Measurements from ENCODE around the gene KCND3.

KCND3 gene

DNA sequence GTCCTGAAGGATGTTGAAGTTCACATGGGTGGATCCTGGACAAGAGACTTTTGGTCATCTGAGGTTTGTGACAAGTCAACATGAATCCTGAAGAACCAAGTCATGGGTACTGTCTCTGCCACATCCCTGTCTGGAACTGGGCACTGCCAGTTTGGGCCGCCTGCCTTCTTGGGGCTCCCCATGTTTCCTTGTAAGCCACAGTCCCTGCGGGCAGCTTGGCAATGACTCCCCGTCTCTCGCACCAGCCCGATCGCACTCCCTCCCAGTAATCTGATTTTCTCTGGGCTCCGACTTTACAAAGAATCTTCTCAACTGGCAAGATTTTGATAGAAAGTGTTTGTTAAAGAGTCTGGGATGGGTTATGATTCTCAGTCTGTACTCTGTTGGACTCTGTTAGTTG, 153.4 kb downstream of the KCND3 start:
- DNase-seq, result no peak

DNA sequence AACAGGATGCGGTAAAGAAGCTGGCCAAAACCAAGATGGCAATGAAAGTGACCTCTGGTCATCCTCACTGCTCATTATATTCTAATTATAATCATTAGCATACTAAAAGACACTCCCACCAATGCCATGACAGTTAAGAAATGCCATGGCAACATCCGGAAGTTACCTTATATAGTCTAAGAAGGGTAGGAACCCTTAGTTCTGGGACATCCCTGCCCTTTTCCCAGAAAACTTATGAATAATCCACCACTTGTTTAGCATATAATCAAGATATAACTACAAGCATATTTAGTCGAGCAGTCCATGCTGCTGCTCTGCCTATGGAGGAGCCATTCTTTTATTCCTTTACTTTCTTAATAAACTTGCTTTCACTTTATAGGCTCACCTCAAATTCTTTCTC, 154.0 kb downstream of the KCND3 start:
- no peak for DNase-seq

DNA sequence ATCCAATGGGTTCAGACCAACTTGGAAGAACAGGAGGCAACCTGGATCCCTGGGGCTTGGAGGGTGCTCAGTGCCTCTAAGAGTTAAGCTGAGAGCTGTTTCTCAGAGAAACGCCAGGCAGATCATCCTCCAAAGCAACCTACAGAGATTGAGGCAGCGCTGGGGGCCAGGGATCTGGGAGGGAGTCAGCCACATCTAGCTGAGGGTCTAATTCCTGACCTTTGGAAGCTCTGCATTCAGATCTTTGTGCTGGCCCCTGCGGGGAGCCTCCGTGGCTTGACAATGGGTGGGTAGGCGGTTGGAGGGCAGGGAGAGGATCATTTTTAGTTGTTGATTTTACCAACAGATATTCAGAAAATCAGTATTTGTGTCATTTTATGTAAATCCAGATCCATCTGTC, 154.5 kb downstream of the KCND3 start:
- no peak for DNase-seq

DNA sequence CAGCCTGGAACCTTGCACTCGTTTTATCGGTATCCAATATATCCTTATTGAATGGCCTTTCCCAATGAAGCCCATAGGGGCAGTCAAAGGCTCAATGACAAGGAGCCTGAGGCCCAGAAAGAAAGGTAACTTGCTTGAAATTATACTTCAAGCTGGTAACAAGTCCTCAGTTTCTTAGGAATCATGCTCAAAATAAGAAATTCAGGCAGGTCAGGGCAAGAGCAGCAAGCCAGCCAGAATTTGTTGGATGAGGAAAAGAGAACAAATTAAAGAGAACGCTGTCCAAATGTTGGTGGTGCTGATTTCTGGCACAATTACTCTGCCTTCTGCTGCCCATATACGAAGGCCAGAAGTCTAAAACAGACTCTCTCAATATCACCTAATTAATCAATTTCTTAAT, 156.1 kb downstream of the KCND3 start:
- no peak for DNase-seq

DNA sequence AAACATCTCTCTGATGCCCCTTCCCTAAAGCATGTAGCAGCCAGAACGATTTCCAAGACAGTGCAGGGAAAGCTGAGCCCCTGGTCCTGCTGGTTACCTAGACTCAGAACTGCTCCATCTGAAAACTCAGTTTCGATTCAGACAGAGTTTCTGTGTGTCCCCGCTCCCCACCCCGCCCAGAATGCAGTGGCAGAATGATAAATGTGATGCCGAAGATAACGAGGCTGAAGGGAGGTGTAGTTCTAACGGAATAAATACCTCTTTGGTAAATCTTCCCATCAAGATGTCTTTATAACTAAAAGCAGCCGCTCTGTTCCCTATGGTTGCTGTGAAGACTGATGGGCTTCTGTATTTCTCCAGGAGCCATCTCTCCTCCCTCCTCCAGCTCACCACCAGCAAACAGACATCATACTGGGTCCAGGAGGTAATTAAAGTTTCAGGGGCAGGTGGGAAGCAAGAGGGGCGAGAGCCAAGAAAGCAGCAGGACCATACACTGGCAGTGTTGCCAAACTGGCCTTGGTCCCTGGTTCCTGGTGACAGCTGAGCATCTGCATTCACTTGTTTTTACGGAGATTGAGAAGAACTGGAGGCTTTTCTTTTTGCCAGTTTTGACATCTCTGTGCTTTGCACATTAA, 156.8 kb downstream of the KCND3 start:
- DNase-seq, result no peak

DNA sequence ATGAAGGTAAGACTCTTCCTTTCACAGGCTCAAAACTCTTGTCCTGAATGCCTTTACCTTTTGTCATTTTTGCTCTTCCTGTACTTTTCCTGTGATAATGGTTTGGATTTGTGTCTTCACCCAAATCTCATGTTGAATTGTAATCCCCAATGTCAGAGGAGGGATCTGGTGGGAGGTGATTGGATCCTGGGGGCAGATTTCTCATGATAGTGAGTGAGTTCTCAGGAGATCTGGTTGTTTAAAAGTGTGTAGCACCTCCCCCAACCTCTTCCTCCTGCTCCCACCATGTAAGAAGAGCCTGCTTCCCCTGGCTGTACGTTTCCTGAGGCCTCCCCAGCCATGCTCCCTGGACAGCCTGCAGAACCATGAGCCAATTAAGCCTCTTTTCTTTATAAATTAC, 158.3 kb downstream of the KCND3 start:
- no peak for DNase-seq

DNA sequence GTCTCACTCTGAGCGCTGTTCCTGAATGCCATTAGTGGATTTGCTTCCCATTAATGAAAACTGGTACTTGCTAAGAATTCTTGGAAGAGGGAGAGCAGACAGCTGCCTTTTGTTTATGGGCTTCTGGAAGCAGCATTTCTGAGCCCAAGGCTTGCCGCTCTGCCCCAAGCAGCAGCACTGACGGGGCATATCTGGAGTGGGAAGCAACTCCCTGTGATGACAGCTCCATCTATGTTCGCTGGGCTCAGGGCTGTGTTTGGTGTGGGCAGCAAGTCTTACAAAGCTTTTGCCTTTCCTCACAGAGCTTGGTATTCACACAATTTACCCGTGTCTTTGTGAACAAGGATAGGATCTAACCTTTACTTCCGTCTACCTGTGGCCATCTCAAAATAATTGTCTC, 161.5 kb downstream of the KCND3 start:
- no peak for DNase-seq

DNA sequence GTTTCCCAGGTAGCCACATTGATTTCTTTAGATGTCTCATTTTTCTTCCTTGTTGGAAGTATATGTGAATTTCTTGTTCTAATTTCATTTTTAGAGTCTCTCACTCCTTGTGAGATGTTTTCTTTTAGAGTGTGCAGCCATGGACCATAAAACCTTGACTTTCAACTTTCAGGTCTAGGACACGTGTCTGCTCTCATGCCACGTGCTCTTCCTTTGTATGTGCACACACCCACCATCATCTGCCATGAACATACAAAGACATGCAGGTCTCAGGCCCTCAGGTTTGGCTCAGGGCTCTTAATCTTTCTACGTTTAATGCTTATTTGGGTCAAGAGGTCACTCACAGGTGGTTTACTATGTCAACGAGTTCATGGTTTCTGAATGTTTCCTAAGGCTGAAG, 163.2 kb downstream of the KCND3 start:
- DNase-seq, result no peak

DNA sequence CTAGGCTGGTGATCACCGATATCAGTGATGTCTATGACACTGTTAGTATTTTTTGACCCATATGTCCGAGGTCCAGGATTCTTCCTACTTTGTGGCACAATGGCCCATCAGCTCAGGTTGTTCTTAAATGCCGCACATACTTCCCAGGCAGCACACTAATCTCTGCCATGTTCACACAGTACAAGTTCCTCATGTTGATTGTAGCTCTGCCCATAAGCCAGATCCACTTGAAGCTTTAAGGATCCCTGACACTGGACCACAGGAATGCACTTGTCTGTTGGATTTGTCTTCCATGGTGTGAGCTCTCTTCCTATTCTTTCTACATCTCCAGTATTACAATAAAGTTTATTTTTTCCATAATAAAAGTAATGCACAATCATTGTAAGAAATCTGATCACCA, 164.3 kb downstream of the KCND3 start:
- no peak for DNase-seq

DNA sequence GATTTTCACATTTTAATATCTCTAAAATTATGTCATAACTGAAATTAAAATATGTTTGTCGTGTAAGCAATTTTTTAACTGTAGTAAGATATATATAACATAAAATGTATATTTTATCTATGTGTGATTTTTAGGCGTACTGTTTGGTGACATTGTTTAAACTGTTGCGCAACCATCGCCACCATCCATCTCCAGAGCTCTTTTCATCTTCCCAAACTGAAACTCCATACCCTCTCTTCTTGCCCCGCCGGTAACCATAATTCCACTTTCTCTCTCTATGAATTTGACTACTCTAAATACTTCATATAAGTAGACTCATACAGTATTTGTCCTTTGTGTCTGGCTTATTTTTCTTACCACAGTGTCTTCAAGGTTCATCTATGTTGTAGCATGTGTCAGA, 167.3 kb downstream of the KCND3 start:
- no peak for DNase-seq

DNA sequence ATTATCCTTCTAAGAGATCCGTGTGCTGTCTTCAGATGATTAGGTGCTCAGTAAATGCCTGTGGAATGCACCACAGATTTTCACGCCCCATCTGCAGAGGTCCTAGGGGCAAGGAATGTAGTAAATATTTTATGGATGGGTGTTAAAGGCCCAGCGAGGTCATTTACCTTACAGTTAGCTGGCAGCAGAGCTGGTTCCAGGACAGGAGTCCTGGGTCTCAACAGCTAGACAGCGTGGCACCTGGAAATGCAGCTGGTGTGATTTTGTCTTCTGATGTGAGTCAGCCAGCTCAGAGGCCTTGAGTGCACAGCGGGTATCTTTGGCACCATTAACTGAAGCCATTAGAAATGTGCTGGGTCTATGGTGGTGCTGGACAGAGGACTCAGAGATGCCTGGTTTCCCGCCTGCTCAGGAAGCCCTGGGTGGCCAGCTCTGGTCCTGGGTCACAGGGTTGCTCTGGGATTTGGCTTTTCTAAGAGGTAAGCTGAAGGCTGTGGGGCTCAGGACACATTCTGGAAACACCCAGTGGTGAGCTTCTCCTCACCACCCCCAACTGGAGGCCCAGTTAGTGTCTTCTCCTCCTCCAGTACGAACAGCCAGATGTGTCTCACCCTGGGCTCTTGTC, 168.2 kb downstream of the KCND3 start:
- DNase-seq, result no peak

DNA sequence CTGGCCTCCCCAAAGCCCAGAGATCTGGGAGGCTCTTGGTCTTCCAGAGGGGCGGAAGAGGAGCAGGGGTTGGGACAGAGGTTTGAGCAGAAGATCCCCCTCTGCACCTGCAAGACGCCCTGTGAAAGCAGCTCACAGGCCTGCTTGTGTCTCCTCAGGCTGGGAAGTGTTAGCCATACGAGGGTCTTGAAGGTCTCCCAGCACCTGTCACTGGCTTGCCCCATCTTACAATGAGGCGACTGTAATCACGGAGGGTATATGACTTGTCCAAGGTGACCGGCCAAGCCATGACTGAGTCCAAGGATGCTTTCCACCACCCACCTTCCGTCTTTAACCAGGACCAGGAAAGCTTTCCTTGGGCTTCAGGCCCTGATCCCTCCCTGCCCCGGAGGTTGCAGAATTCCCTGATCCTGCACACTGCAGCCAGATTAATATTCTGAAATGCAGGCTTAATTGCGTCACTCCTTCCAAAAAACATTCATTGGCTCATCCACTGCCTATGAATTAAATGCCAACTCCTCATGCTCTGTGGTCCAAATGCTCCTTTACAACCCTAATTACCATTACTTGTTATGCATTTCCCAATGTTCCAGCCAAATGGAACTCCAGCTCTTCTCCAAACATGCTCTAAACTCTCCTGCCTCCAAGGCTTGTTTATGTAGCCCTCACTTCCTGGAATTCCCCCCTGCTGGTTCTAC, 169.8 kb downstream of the KCND3 start:
- no peak for DNase-seq

DNA sequence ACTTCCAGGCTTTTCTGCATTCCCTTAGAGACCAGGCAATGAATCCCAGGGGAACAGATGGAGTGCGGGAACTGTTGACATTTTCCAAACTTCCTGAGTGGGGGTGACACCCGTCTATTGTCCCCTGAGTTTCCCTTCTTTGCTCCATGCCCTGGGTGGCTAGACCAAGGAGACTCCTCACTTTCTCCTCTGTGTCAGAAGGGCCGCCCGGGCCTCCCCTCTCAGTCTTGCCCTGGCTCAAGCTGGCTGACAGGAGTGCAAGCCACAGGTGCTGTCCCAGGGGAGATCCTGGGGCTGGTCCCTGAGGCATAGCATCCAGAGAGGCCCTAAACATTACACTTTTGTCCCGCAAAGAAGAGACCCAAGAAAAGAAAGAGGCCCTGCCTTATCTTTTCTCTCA, 170.9 kb downstream of the KCND3 start:
- no peak for DNase-seq

DNA sequence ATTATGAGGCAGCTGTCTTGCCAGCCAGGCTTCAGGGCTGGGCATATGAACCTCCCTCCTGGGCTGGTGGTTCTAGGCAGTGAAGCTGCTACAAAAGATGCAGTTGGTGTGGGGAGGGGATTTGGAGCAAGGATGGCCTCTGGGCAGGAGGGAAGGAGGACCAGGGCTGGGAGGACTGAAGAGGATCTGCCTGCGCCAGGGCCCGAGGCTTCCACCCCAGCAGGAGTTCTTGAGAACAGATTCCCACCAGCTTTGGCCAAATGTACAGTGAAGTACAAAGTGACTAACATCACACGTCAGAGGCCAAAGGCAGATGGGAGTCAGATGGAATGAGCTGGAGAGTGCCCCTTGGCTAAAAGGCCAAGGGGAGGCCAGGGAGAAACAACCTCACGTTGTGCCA, 171.4 kb downstream of the KCND3 start:
- DNase-seq, result no peak

DNA sequence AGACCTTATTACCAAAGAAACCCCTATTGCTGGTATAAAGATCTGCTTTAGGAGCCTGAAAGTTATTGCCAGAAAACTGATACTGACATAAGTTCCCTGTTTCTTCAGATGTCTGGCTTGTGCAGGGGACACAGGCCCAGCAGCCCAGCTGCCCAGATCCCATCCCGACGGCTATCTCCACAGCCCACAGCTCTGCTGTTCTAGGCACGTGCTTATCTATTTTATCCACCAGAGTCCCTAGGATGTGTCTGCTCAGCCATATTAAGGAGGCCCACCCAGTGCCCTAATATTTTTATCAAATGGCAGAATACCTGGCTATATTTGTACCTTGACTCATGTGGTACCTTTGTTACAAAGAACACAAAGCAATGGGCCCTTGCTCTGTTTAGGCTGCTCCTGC, 174.8 kb downstream of the KCND3 start:
- DNase-seq, result no peak

DNA sequence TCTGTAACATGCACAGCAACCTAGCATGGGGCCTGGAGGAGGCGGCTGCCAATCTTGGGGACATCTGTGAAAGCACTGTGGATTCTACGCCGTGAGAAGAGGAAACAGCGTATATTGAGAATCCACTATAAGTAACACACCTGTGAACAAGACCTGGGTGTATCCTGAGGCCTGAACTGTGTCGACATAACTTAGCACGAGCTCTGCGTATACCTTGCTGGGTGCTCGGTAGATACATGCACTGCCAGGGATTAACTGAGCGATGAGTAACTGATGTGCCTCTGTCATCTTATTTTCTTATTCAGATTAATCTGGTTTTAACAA, 175.2 kb downstream of the KCND3 start:
- no peak for DNase-seq

DNA sequence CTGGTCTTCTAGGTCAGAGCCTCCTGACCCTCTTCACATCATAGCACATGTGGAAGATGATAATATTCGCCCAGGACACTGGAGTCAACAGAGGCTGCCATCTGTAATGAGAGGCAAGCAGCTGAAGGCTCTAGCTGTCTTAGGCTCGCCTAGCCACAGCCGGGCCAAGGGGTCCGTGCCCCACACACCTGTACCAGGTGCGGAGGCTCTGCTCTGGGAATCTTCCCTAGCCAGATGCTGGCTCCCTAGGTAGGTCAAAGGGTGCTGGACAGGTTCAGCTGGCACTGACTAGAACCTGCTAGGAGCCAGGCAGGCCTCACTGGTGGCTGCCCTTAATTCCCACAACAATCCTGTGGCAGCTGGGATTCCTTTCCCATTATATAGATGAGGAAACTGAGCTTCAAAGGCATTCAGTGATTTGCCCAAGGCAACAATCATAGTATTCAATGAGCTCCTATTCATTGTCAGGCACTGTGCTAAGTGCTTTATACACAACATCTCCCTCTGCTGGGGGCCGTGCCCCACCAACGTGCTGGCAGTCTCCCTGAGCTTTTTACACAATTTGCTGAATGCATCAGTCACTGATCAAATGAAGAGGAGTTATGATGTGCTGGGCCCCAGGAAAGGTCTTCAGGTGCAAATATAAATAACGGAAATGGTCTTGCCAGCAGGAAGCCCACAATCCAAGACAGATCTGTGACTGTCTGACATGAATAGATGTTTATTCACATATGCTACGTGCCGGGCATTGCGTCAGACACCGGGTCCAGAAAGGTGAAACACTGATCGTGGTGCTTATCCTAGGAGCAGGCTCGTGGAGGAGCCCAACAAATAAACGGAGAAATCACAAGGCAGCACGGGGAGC, 175.8 kb downstream of the KCND3 start:
- no peak for DNase-seq

DNA sequence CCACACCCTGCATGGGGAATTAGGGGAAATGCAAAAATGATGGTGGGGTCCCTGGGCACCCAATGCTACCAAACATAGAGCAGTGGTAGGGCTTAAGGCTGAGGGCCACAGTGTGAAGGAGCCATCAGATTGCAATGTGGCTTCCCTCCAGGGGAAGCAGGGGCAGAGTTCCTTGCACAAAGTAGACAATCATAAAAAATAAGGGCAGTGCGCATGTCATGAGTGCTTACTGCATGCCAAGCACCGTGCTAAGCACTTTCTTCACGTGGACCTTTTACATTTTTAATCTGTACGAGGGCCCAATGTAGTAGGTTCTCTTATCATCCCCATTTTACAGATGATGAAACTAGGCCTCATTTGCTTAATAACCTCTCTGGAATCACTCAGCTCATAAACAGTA, 177.2 kb downstream of the KCND3 start:
- DNase-seq, result no peak

DNA sequence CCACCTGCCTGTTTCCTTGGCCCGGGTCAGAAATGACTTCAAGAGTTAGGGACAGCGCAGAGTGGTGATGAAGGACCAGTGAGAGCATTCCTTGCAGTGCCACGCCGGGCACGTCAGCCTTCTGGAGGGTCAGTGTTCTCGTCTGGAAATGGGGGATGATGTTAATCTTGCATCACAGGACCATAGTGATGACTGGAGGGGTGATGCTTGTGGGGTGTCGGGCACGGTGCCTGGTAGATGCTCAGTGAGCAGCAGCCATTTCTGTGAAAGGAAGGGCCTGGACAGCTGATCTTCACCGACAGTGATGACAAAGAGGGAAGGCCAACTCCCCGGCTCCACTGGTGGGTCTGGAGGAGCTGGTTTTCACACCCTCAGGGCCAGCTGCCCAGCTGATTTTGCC, 177.6 kb downstream of the KCND3 start:
- DNase-seq, result no peak

DNA sequence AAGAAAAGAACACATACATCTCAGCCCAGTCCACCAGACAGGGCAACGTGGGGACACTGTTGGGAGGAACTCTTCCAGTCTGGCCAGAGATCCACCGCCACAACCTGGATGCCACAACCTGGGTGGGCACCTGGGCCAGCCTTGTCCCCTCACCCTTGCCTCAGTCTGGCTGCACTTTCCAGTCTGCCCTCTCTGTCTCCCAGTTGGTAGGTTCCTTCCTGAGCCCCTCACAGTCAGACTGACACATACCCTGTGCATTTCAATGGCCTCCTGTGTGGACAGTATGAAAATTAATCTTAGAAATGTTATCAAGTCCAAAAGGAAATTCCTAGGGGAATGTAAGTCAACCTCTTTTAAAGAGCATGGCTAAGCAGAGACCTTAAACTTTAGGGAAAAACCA, 184.2 kb downstream of the KCND3 start:
- DNase-seq, result no peak

DNA sequence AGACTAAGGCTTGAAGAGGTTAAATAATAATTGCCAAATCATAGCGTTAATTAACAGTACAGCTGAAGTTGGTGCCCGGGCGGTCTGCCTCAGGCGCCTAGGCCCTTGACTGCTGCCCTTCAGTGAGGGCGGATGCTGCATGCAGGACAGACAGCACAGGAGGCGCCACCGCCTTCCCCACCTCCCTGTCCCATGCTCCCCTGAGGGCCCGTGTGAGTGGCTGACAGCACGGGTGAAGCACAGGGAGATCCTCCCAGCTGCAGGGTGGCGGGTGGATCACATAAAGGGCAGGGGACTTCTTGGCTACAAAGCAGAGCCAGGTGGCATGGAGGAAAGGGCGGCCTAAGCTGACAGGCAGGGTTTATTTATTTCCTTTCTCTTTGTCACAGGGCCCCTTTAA, 184.7 kb downstream of the KCND3 start:
- DNase-seq, result no peak

DNA sequence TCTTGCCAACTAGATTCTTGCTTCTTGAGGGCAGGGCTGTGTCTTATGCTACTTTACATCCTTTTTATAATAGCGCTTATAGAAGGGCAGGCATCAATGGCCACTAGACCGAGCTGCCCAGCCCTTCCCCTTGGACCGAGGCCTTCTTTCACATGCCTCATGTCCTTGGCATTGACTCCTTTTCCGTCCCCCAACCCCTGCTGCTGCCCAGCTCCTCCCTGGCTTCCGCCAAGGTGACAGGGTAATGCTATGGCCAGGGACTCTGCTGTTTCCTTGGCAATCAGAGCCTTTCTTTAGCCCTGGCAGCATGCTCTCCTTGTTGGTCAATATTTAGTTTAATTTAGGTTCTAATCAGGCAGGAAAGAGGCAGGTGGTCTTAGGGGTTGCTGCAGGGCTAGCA, 185.5 kb downstream of the KCND3 start:
- no peak for DNase-seq

DNA sequence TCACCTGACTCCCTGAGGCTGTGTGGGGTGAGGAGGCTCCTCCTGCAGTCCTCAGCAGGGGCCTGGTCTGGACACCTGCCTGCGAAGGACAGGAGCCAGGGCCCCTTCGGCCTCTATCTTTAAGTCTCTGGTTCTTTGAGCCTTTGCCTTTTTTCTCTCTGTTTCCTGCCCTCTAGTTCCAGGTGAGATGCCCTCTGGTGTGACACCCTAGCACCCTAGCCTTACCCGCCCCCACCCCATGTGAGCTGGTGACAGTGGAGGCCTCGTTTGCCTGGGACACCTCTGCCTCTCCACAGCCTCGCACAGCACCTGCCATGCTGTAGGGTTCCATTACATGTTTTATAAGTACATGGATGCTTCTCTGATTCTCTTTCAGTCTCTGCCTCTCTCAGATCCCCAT, 186.5 kb downstream of the KCND3 start:
- no peak for DNase-seq

DNA sequence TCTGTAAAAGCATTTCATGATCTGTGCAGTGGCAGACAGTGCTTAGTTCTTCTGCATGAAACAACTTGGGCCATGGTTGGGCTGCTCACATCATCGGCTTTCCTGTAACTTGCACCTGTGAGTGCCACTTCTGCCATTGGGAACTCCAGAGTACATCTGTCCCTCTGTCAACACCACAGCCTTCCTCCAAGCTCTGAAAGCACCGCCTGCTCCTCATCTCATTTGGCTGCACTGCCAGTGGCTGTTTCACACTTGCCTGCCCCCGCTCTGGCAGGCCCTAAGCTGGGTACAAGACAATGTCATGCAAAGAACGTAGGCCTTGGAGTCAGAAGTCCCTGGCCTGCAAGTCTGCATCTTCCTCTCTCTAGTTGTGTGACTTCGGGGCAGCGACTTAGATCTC, 187.4 kb downstream of the KCND3 start:
- no peak for DNase-seq

All from AML-193 (cell line).